ENCODE results near the gene PNMA3.

The PNMA3 gene

GRCh38 chrX:153029162-153029561 is 27.1 kb upstream of the PNMA3 start:
- Histone ChIP-seq H3K36me3 (replicated peaks; ENCODE audit: low read depth, low read length) (no peaks in the 10 kb centered on the region), H3K79me2 (ENCODE audit: low read length) (no peaks in the 10 kb centered on the region), H2AFZ (ENCODE audit: low read depth, low read length) (no peak overlapping the region), H3K4me1 (ENCODE audit: low read length) (peaks cover 5% of the 10 kb centered on the region), H4K20me1 (ENCODE audit: insufficient read depth, low read length) (no peaks in the 10 kb centered on the region), H3K9ac (ENCODE audit: low read length) (no peak overlapping the region), H3K27me3 (ENCODE audit: low read depth, low read length) (no peaks in the 10 kb centered on the region), H3K9me3 (ENCODE audit: insufficient read depth, low read length) (no peaks in the 10 kb centered on the region), H3K27ac (ENCODE audit: low read length) (no peak overlapping the region), H3K4me2 (ENCODE audit: low read length) (no peak overlapping the region), H3K4me3 (ENCODE audit: low read length) (no peak overlapping the region)
- TF ChIP-seq EZH2phosphoT487 (IDR thresholded peaks at IDR 0.05; ENCODE audit: low read depth) (no peak), CTCF (IDR thresholded peaks at IDR 0.05; ENCODE audit: low read depth, low read length) (no peak)

GRCh38 chrX:153029875-153030274 is 26.4 kb upstream of the PNMA3 start:
- no peak for TF ChIP-seq EZH2phosphoT487 (IDR thresholded peaks at IDR 0.05; ENCODE audit: low read depth)
- TF ChIP-seq CTCF (IDR thresholded peaks at IDR 0.05; ENCODE audit: low read depth, low read length), result no peak
- Histone ChIP-seq H2AFZ (ENCODE audit: low read depth, low read length) (no peak overlapping the region), H3K9me3 (ENCODE audit: insufficient read depth, low read length) (no peaks in the 10 kb centered on the region), H3K4me1 (ENCODE audit: low read length) (peaks cover 5% of the 10 kb centered on the region), H4K20me1 (ENCODE audit: insufficient read depth, low read length) (no peaks in the 10 kb centered on the region), H3K27me3 (ENCODE audit: low read depth, low read length) (no peaks in the 10 kb centered on the region), H3K36me3 (replicated peaks; ENCODE audit: low read depth, low read length) (no peaks in the 10 kb centered on the region), H3K79me2 (ENCODE audit: low read length) (no peaks in the 10 kb centered on the region), H3K9ac (ENCODE audit: low read length) (no peak overlapping the region), H3K4me2 (ENCODE audit: low read length) (no peak overlapping the region), H3K4me3 (ENCODE audit: low read length) (no peak overlapping the region), H3K27ac (ENCODE audit: low read length) (no peak overlapping the region)

- Histone ChIP-seq H3K4me3 (ENCODE audit: low read length) (no peak overlapping the region), H4K20me1 (ENCODE audit: insufficient read depth, low read length) (no peaks in the 10 kb centered on the region), H3K9me3 (ENCODE audit: insufficient read depth, low read length) (no peaks in the 10 kb centered on the region), H3K79me2 (ENCODE audit: low read length) (no peaks in the 10 kb centered on the region), H3K4me2 (ENCODE audit: low read length) (no peak overlapping the region), H3K27me3 (ENCODE audit: low read depth, low read length) (no peaks in the 10 kb centered on the region), H3K27ac (ENCODE audit: low read length) (no peak overlapping the region), H3K4me1 (ENCODE audit: low read length) (peaks cover 5% of the 10 kb centered on the region), H2AFZ (ENCODE audit: low read depth, low read length) (no peak overlapping the region), H3K9ac (ENCODE audit: low read length) (no peak overlapping the region), H3K36me3 (replicated peaks; ENCODE audit: low read depth, low read length) (no peaks in the 10 kb centered on the region)
- no peak for TF ChIP-seq CTCF (IDR thresholded peaks at IDR 0.05; ENCODE audit: low read depth, low read length)
- TF ChIP-seq EZH2phosphoT487 (IDR thresholded peaks at IDR 0.05; ENCODE audit: low read depth), result no peak
Observed at GRCh38 chrX:153030801-153031200, 25.5 kb upstream of the PNMA3 start.

GRCh38 chrX:153032397-153033118 is 23.7 kb upstream of the PNMA3 start:
- no peaks in the 10 kb centered on the region for H3K79me2 ChIP-seq (ENCODE audit: low read length)
- H3K27ac ChIP-seq (ENCODE audit: low read length), result 0 out of 2 replicates have a peak overlapping the region, but pooled peaks have one; percentile 4
- peak overlapping the region; percentile 60 for H3K9ac ChIP-seq (ENCODE audit: low read length)
- no peaks in the 10 kb centered on the region for H3K36me3 ChIP-seq (replicated peaks; ENCODE audit: low read depth, low read length)
- no peaks in the 10 kb centered on the region for H3K27me3 ChIP-seq (ENCODE audit: low read depth, low read length)
- H3K4me1 ChIP-seq (ENCODE audit: low read length), result peaks cover 5% of the 10 kb centered on the region
- no peak for TF ChIP-seq EZH2phosphoT487 (IDR thresholded peaks at IDR 0.05; ENCODE audit: low read depth)
- peak; percentile 70 for TF ChIP-seq CTCF (IDR thresholded peaks at IDR 0.05; ENCODE audit: low read depth, low read length)
- H4K20me1 ChIP-seq (ENCODE audit: insufficient read depth, low read length), result no peaks in the 10 kb centered on the region
- H3K9me3 ChIP-seq (ENCODE audit: insufficient read depth, low read length), result no peaks in the 10 kb centered on the region
- peak overlapping the region; percentile 69 for H2AFZ ChIP-seq (ENCODE audit: low read depth, low read length)
- H3K4me3 ChIP-seq (ENCODE audit: low read length), result peak overlapping the region; percentile 76
- peak overlapping the region; percentile 94 for H3K4me2 ChIP-seq (ENCODE audit: low read length)

Data from OCI-LY3 (cell line).